ENCODE data around the gene TOP2A.

TOP2A gene

DNA sequence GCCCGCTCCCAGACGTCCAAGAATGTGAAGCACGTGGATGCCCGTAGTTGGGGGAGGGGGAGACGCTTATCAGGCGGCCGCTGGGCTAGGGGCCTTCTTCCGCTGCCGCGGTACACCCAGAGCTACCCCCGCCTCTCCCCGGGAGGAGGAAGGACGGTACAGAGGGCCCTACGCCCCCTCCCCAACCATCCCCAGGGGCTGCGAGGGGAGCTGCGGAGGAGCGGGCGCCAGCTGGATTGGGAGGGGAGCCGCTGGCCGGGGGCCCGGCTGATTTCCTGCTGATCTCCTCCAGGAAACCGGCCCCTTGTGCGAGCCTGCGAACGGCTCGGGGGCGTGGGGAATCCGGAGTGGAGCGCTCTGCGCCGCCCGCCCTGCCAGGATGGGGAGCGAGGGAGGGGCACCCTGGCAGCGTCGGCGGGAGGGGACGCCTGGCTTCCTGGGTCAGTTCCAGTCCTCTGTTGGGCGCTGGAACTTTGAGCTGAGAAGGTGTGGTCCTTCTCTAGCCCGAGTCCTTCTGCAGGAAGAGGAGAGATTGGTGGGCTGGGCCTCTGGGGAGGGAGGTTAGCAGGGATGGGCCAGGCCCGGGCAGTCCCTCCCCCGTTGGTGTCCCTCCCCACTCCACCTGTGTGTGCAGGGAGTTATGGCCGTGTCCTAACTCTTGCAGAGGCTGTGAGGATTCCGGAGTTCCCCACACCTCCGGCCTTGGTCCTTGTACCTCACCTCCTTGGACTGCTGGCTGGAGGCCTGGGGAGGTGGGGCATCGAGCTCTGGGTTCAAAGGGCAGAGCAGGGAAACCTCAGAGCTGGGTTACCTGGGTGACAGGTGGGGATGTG, 72.3 kb downstream of the TOP2A start:
- DNase-seq, result peak; percentile 54

DNA sequence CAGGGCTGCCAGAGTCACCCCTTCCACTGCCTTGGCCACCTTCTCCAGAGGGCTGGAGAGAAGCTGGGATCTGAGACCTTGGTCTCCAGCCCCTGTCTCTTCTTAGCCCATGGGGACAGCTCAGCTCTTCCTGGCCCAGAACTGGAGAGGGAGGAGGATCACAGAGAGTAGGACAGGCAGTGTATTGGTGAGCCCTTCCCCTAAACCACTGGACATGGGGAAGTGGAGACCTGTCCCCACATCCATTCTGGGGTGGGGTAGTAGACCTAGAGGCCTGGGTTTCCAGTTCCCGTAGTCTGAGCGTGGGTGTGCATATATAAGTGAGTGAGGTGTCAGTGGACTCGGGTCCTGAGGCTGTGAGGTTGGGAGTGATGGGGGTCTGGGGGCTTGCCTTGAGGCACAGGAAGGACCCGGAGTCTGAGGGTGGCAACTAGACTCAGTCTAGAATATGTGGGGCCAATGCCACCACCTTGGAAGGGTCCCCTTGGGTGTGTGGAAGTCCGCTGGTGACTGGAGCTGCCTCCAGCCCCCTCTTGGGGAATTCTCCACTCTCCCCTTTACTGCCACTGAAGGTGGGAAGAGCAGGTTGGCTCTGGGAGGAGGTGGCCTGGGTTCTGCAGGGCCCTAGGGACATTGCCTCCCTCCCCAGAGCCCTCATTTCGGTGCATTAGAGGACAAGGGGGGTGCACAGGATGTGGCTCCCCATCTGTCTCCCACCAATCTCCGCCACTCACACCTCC, 73.1 kb downstream of the TOP2A start:
- peak; percentile 66 for DNase-seq

DNA sequence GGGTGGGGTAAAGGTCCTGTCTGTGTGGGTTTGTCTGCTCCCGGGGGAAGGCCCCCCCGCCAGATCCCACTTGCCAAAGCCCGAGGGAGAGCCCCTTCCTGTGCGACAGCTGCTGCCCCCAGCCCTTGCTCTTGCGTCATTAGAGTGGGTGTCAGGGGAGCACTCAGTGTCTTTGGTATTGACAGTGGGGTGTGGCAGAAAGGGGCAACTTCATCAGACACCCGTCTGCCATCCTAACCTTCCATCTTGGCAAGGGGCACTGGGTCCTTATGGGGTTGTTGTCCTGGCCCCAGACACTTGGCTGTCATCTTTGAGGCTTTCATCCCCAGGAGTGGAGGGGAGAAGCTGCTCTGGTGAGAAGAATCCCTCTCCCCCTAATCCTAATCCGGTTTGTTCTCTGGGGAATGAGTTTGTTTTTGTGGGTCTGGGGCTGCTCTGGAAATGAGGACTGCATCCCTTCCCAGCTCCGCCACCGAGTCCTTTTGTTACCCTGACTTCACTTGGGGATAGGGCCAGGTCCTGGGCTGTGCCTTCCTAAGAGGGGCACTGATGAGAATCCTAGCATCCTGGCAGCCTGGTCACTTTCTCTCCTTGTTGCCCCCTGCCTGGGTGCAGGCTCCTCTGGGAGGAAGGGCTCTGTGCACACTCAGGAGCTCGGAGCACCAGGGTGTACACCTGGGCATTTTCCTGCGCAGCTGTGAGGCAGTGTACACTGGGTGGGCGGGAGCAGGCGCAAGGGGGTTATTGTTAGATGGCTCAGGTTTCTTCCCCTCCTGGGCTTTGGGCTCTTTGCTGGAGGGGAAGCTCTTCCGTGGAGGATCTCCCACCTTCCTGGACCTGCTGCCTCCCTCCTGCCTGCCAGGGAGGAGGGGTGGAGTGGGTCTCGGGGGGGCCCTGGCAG, 74.2 kb downstream of the TOP2A start:
- DNase-seq, result no peak

DNA sequence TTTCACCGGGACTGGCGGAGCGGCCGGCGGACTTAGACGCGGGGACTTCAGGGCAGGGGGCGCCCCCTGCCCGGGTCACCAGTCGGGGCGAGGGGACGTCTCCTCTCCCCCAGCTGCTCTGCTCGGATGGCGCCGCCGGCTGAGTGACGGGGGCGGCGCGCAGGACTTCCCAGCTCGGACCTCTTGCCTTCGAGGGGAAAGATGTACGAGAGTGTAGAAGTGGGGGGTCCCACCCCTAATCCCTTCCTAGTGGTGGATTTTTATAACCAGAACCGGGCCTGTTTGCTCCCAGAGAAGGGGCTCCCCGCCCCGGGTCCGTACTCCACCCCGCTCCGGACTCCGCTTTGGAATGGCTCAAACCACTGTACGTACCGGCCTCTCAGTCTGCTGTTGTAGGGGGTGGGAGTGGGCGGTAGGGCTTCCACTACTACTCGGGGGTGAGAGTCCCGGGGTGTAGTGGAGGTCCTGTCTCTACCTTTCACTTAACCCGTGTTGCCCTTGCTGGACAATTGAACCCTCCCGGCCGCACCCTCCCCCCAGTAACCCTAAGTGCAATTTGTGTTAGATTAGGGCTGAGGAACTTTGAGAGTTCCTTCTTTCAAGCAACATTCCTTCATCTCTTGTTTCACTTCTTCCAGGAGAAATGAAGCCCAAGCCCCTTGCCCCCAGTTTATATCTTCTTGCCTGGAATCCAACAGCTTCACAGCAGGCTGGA, 75.0 kb downstream of the TOP2A start:
- DNase-seq, result no peak

DNA sequence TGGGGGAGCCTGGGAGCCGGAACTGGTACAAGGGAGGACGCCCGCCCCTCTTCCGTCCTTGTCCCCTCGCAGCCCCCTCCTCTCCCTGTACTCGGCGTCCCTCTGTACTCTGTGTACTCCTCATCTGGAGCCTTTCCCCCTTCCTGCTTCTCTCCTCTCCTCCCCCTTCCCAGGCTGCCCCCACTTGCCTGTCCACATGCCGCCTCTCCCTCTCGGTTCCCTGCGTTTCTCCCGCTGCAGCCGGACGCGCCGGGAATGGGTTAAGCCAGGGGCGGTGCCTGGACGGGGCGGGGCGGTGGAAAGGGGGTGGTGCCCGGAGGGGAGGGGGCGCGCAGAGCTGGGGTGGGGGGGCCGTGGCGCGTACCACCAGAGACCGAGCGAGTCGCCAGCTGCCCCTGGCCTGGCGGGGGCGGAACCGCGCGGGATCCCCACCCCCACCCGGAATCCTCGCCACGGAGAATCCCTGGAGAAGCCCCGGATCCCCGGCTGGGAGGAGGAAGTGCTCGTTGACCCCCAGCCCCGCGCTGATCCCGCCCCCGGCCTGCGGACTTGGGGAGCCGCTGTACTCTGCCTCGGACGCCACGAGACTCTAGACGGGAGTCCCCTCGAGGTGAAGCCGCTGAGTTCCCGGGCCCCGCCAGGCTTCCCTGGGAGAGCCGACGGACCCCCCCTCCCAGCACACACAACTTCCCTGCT, 75.7 kb downstream of the TOP2A start:
- DNase-seq, result peak; percentile 50

DNA sequence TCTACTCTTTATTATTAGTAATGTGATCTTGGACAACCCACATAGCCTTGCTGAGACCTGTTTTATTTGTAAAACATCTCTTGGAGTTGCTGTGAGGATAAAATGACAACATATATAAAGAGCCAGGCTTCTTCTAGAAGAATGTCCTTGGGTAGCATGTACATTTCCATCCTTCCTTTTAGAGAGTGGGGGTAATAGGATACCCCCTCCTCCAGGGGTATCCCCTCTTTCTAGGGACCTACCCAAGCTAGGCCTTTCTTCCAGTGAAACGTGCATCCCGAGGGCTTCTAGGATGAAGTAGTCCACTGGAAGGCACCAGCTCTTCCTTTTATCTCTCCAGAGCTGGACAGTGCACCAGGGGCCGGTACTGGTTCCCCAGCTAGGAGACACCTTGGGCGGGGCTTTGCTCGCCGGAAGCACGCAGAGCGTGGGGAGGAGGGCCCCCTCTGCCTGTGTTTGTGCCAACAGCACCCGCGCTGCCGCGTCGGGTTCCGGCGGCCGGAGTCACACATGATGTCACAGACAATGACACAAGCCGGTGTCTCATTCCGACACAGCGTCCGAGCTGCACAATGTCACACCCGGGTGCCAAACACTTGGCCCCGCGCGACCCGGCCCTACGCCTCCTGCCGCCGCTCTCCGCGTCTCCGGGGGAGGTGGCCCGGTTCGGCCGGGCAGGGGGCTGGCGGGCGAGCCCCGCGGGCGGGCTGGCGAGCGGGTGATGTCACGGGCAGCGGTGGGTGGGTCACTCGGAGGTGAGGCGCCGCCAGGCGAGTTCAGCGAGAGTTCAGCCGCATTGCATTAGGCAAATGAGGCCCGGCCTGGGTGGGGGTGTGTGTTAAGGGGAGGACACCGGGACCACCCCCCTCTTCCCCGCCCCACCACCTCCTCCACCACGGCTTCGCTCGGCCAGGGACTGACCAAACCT, 76.6 kb downstream of the TOP2A start:
- DNase-seq, result peak; percentile 93

DNA sequence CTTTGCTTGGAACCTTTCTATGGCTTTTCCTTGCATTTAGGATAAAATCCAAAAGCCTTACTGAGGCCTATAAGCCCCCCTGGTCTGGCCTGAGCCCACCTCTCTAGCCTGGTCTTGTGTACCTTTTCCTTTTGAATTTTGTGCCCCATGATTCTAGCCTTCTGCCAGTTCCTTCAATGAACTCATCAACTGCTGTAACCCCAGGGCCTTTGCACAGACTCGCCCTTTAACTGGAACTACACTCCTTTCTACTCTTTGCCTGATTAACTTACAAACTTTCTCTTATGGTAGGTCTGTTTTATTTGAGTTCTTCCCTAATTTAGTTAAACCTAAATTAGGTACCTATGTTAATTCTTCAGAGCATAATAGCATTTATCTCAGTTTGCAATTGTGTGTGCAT, 77.4 kb downstream of the TOP2A start:
- no peak for DNase-seq

DNA sequence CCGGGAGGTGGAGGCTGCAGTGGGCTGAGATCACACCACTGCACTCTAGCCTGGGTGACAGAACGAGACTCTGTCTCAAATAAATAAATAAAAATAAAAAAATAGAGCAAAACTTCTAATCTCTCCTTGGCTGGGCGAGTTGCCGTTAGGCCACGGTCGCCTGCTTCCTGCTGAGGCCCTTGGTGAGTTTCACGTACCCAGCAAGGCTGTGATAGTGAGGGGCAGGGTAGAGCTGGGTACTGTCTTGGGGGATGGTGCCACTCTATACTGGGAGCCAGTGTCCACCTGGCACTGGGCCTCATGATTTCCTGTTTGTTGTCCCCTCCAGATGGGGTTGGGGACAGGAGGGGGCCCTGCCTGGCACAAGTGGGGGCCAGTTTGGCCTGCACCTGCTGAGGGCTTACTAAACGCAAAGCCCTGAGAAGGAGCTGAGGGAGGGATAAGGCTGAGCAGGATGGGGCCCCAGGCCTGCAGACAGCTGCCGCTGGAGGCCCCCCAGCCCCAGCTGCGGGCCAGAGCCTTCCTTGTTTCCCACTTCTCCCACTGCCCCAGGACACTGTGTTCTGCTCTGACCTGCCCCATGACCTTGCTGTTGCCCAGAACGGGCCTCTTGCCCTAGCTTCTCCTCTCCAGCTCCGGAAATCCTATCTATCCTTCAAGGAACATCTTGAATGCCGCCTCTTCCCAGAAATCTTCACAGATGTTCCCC, 78.6 kb downstream of the TOP2A start:
- no peak for DNase-seq
